Progenitor cell of endocrine pancreas (in vitro differentiated cells): Measurements from ENCODE around the gene POLE. TPM values are rescaled to one million over a fixed set of nuclear protein-coding genes. Genes with fewer than 3 reads are reported as not detected.

Experiments used
- DNase-seq: peaks from one replicate; pipeline ENCODE4 v3.0.0; 2021; ENCODE audit warnings: low spot score; ENCODE audit not compliant: unreplicated experiment
- H3K27ac Mint-ChIP-seq: 2 replicates; pipeline ENCODE4 v1.8.0; 2021; ENCODE audit warnings: mild to moderate bottlenecking, moderate library complexity, mixed read lengths
- H3K27me3 Mint-ChIP-seq: 2 replicates; pipeline ENCODE4 v1.8.0; 2021; ENCODE audit warnings: mixed read lengths
- H3K36me3 Mint-ChIP-seq: 2 replicates; pipeline ENCODE4 v1.8.0; 2022; ENCODE audit warnings: mixed read lengths; ENCODE audit not compliant: insufficient read depth
- H3K4me1 Mint-ChIP-seq: 2 replicates; pipeline ENCODE4 v1.8.0; 2021; ENCODE audit warnings: low read depth, mixed read lengths
- H3K4me3 Mint-ChIP-seq: 2 replicates; pipeline ENCODE4 v1.8.0; 2021; ENCODE audit warnings: low read depth, mild to moderate bottlenecking, moderate library complexity, mixed read lengths
- H3K9me3 Mint-ChIP-seq: 2 replicates; pipeline ENCODE4 v1.8.0; 2021; ENCODE audit warnings: low read depth, mixed read lengths
- total RNA-seq: library from RNA; stranded (reverse); gene quantifications from 2 replicates; pipeline ENCODE4 v1.2.1, GENCODE V29; 2021
- TF ChIP-seq, protein P1 (sequence below): fragments of 200-600 bp; sonication (generic); IDR thresholded peaks from one replicate; pipeline ENCODE4 v1.5.0; 2021; ENCODE audit warnings: antibody characterized with exemption, mild to moderate bottlenecking; ENCODE audit not compliant: unreplicated experiment

POLE gene
- total RNA-seq, 1 donor from 2014 or later: 121 TPM

GRCh38 chr12:132614029-132614428 lies 73.1 kb downstream of the POLE start:
- Mint-ChIP-seq H3K36me3 (peaks cover 1% of the 10 kb centered on the region), H3K4me3 (no peak overlapping the region), H3K4me1 (peaks cover 2% of the 10 kb centered on the region), H3K9me3 (peaks cover 3% of the 10 kb centered on the region), H3K27ac (no peak overlapping the region), H3K27me3 (peaks cover 68% of the 10 kb centered on the region)
- TF ChIP-seq, protein P1, sequence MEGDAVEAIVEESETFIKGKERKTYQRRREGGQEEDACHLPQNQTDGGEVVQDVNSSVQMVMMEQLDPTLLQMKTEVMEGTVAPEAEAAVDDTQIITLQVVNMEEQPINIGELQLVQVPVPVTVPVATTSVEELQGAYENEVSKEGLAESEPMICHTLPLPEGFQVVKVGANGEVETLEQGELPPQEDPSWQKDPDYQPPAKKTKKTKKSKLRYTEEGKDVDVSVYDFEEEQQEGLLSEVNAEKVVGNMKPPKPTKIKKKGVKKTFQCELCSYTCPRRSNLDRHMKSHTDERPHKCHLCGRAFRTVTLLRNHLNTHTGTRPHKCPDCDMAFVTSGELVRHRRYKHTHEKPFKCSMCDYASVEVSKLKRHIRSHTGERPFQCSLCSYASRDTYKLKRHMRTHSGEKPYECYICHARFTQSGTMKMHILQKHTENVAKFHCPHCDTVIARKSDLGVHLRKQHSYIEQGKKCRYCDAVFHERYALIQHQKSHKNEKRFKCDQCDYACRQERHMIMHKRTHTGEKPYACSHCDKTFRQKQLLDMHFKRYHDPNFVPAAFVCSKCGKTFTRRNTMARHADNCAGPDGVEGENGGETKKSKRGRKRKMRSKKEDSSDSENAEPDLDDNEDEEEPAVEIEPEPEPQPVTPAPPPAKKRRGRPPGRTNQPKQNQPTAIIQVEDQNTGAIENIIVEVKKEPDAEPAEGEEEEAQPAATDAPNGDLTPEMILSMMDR: no peak
- no peak for DNase-seq

- no peaks in the 10 kb centered on the region for H3K36me3 Mint-ChIP-seq
- H3K9me3 Mint-ChIP-seq: peaks cover 3% of the 10 kb centered on the region
- no peak overlapping the region for H3K4me3 Mint-ChIP-seq
- H3K4me1 Mint-ChIP-seq: peaks cover 4% of the 10 kb centered on the region
- TF ChIP-seq, protein P1: no peak
- H3K27me3 Mint-ChIP-seq: peaks cover 72% of the 10 kb centered on the region
- H3K27ac Mint-ChIP-seq: no peak overlapping the region
- no peak for DNase-seq
Measured at GRCh38 chr12:132611620-132612019, 75.5 kb downstream of the POLE start.

- Mint-ChIP-seq H3K9me3 (peaks cover 3% of the 10 kb centered on the region), H3K27ac (no peak overlapping the region), H3K4me1 (peaks cover 4% of the 10 kb centered on the region), H3K36me3 (no peaks in the 10 kb centered on the region), H3K27me3 (peaks cover 76% of the 10 kb centered on the region), H3K4me3 (no peak overlapping the region)
- no peak for DNase-seq
- TF ChIP-seq, protein P1: no peak
Measured at GRCh38 chr12:132610866-132611602, 76.1 kb downstream of the POLE start.

DNA sequence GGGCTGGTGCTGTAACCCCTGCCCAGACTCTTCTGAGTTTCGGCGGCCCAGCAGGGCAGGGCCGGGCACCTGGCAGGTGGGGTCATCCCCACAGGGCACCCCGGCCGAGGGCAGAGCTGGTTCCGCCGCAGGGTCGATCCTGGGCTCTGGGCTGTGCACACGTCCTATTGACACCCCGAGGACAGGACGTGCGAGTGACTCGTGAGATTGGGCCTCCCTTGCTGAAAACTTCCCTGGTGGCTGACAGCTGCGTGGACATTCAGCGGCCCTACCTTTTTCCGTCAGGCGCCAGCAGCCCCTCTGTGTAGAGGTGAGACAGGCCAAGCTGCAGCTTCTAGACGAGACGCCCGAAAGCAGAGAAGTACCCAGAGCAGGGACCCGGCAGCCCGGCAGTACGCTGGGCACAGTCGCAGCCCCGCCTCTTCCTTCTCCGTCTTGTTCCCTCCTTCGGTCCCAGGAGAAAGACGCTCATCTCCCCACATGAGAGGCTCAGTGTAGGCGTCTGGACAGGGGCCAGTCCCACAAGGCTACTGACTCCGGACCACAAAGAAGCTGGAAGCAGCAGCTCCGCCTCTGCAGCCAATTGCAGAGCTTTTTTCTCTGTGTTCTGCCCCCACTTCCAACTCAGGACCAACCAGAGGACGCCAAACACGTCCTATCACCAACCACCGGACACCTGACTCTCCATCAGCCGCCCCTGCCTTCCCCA lies 76.9 kb downstream of the POLE start, which contains the start of gene LRCOL1:
LRCOL1 (minus strand) TSS at position 532 of the 709 bp plus-strand sequence. CDS start 4,331 bp downstream, outside the sequence.
- H3K4me1 Mint-ChIP-seq: peaks cover 4% of the 10 kb centered on the region
- TF ChIP-seq, protein P1: no peak
- H3K4me3 Mint-ChIP-seq: no peak within 1 kb of the TSS
- DNase-seq: no peak
- H3K36me3 Mint-ChIP-seq: no peaks in the 10 kb centered on the region
- no peak within 1 kb of the TSS for H3K27ac Mint-ChIP-seq
- peaks cover 70% of the 10 kb centered on the region for H3K27me3 Mint-ChIP-seq
- H3K9me3 Mint-ChIP-seq: no peaks in the 10 kb centered on the region

DNA sequence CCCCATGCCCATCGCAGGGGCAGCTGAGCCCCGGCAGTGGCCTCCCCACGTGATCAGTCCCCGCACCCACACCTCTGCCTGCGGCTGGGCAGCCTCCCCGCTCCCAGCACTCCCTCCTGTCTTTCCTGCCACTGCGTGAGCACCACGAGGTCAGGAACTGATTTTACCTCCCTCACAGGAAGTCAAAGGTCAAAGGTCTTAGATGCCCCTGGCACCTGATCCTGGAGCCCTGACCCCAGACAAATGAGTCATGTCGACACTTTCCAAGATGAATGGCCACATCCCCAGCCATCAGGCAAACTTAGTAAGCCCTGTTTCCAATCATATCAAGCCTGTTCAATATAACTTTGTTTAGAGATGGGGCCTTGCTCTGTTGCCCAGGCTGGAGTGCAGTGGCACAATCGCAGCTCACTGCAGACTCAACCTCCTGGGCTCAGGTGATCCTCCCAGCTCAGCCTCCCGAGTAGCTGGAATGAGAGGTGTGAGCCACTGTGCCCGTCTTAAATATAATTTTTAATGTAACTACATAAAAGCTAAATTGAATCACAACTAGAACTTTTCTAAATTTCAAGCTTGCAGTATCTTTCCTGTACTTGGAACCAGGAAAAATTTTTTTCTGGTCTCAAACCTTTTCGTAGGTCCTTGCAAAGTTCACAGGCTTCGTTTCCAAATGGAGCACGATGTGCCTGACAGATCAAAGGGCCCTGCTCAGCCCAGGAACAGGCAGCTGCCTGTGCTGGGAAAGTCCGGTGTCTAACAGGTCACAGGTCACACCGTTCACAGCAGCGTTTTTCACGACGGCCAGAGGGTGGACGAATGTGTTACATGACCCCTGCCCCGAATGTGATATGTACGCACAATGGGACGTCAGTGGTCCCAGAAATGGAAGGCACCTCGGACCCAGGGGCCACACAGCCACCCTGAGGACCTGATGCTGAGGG lies 78.6 kb downstream of the POLE start:
- H3K4me1 Mint-ChIP-seq: peaks cover 4% of the 10 kb centered on the region
- no peak for DNase-seq
- peaks cover 69% of the 10 kb centered on the region for H3K27me3 Mint-ChIP-seq
- H3K9me3 Mint-ChIP-seq: no peaks in the 10 kb centered on the region
- H3K36me3 Mint-ChIP-seq: no peaks in the 10 kb centered on the region
- H3K4me3 Mint-ChIP-seq: no peak overlapping the region
- TF ChIP-seq, protein P1: no peak
- no peak overlapping the region for H3K27ac Mint-ChIP-seq
